BJ (cell line): ENCODE measurements around the gene EMD. TPM values are rescaled to one million over a fixed set of nuclear protein-coding genes. Genes with fewer than 3 reads are reported as not detected.

ENCODE experiments used
- CTCF ChIA-PET: fragments of 350-600 bp; formaldehyde crosslinking; extraction: SDS; loops from one replicate; lab custom pipeline; 2021; ENCODE audit warnings: antibody characterized with exemption, inconsistent platforms; lab: Yijun Ruan, JAX
- POLR2A ChIA-PET: fragments of 300-600 bp; sonication (Branson Sonifier 250); formaldehyde crosslinking; extraction: SDS; loops from one replicate; lab custom pipeline; 2021; ENCODE audit warnings: antibody characterized with exemption; lab: Charles Lee
- DNase-seq: peaks from one replicate; pipeline ENCODE4 v3.0.0-alpha.2; 2011; ENCODE audit warnings: low read depth
- H3K27me3 ChIP-seq: 2 replicates; pipeline ENCODE4 v1.6.0; 2011; ENCODE audit warnings: low read length; ENCODE audit not compliant: control insufficient read depth, insufficient read depth
- H3K36me3 ChIP-seq: 2 replicates; pipeline ENCODE4 v1.5.1; 2011; ENCODE audit warnings: low read length; ENCODE audit not compliant: control insufficient read depth, insufficient read depth
- H3K4me3 ChIP-seq: 2 replicates; pipeline ENCODE4 v1.5.1; 2011; ENCODE audit warnings: low read depth, mild to moderate bottlenecking, control low read depth, low read length
- CTCF ChIP-seq: IDR thresholded peaks from 2 replicates; pipeline ENCODE4 v1.5.1; 2011; ENCODE audit warnings: low read depth, mild to moderate bottlenecking, control low read depth, inconsistent platforms, low read length, moderate library complexity; ENCODE audit not compliant: insufficient read depth
- polyA plus RNA-seq: library from polyadenylated mRNA; depleted of rRNA; stranded (reverse); fragments of >200 nt; gene quantifications from 2 replicates; pipeline ENCODE4 v1.2.3, GENCODE V29; 2011

EMD gene
- polyA plus RNA-seq, 1 experiment: 71.0 TPM

DNA sequence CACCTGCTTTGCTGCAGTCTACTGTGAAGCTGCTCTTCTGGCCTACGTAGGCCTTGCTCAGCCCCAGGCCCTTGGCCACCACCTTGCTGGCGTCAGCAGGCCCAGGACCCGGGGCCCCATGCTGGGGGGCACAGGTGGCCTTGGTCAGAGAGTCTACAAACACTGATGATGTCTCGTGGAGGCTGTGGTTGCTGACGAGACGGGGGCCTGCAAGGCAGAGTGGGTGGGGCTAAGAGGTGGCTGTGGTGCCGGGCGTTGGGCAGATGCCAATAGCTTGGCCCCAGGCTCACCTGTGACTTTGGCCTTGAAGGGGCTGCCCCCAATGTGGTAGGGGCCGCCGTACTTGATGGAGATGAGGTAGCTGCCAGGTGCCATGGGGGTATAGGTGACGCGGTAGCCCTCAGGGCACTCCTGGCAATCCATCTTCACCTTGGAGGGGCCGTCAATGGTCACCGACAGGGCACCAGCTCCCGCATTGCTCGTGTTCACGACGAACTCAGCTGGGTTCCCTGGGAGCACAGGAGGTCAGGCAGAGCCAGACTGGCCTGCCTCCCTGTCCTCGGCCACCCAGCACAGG is 29.6 kb upstream of the EMD start:
- H3K4me3 ChIP-seq: no peak overlapping the region
- ChIA-PET CTCF (no interaction called here), POLR2A (no interaction called here)
- no peak for TF ChIP-seq CTCF
- no peak for DNase-seq
- peaks cover 50% of the 10 kb centered on the region for H3K36me3 ChIP-seq
- no peaks in the 10 kb centered on the region for H3K27me3 ChIP-seq

DNA sequence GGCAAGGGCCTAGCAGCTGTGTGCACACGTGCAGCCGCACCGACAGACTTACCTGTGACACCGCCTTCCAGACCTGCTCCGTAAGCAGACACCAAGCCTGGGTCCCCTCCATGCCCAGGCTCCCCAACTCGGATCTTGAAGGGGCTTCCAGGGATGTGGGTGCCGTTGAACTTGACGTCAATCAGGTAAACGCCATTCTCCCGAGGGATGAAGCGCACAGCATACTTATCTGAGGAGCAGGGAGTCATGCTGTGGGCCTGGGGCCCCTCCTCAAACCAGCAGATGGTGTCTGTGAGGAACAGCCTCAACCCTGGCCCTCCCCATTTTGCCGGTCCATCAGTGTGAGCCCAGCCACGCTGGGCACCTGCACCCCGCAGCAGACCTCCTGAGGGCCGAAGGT is 29.1 kb upstream of the EMD start:
- Histone ChIP-seq H3K4me3 (no peak overlapping the region), H3K36me3 (peaks cover 53% of the 10 kb centered on the region), H3K27me3 (no peaks in the 10 kb centered on the region)
- no peak for TF ChIP-seq CTCF
- CTCF ChIA-PET: no interaction called here
- POLR2A ChIA-PET: no interaction called here
- no peak for DNase-seq

DNA sequence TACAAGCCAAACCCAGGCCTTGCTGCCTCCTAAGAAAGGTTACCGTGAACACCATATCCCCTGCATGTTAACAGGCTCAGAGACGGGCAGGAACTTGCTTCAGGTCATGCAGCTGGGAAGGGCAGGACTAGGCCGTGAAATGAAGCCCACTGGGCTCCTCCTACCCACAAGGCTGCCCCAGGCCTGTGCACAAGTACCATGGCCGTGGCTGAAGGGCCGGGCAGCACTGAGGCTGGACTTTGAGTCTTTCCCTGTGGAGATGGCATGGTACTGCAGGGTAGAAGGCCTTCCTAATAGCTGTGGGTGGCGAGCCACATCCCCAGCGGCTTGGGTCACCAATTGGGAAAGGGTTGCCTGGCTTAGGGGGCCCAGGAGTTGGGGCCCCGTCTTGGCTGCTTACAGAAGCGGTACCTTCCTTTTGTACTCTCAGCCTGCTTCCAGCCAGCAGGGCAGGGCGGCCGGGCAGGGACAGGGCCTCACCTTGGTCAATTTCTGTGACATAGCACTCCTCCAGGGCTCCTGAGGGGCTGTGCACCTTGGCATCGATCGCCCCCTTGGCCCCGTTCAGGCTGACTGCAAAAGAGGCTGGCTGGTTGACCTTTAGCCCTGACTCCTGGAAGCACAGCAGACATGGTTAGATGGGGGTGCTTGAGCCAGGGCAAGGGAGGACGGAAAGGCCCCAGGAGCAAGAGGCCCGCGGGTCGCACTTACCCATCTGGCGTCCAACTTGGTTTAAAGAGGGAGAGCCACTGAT is 28.5 kb upstream of the EMD start:
- Histone ChIP-seq H3K4me3 (no peak overlapping the region), H3K27me3 (no peaks in the 10 kb centered on the region), H3K36me3 (peaks cover 57% of the 10 kb centered on the region)
- TF ChIP-seq CTCF: no peak
- POLR2A ChIA-PET: no interaction called here
- DNase-seq: no peak
- CTCF ChIA-PET: no interaction called here

DNA sequence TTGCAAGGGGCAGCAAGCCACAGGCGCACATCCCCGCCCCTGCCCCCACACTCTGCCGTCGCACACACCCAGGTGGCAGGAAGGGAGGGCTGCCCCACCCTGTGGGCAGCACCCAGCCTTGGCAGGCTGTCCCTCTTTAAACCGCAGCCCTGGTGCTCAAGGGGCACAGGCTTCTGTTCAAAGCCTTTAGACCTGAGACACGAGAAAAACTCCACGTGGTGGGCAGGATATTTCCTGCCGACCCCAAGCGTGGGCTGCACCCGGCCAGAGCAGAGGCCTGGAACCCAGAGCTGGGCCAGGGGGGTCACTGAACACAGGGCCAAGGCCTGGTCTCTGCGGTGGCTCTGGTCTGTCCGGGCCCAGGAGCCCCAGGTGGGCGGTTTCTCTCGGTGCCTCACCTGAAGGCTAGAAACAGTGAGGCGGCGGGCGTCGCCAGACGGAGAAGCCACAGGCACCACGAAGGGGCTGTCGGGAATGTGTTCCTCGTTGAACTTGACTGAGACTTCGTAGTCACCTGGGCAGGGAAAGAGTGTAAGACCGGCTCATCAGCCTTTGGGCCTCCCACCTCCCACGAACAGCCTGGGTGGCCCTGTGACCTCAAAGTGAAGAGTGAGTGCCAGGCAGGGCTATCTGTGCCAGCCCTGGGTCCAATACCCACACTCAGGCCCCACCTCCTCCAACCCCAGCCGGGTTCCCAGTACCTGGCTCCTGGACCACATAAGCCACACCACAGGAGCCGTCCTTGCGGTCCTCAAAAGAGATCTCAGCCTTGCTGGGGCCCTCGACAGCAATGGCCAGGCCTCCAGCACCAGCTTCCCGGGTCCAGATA is 27.7 kb upstream of the EMD start:
- H3K36me3 ChIP-seq: peaks cover 60% of the 10 kb centered on the region
- no peak overlapping the region for H3K4me3 ChIP-seq
- POLR2A ChIA-PET: no interaction called here
- H3K27me3 ChIP-seq: no peaks in the 10 kb centered on the region
- CTCF ChIA-PET: no interaction called here
- no peak for TF ChIP-seq CTCF
- DNase-seq: no peak

DNA sequence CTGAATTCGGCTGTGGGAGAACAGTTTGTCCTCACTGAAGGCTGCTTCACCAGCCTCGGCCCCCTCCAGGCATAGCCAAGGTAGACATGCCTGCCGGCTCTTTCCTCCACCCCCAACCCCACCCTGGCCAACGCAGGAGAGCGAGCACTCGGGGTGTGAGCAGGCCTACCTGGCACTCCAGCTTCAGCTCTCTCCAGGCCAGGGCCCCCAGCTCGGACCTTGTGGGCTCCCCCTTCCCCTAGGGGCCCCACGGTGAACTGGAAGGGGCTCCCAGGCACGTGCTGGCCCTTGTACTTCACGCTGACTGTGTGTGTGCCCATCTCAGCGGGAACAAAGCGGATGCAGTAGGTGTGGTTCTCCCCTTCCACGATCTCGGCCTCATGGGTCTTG is 27.1 kb upstream of the EMD start:
- CTCF ChIA-PET: no interaction called here
- no peak overlapping the region for H3K4me3 ChIP-seq
- POLR2A ChIA-PET: no interaction called here
- no peak for TF ChIP-seq CTCF
- no peak for DNase-seq
- H3K36me3 ChIP-seq: peaks cover 62% of the 10 kb centered on the region
- H3K27me3 ChIP-seq: no peaks in the 10 kb centered on the region
